Fibroblast of the aortic adventitia (primary cell): ENCODE measurements around the gene FBXO28. TPM values are rescaled to one million over a fixed set of nuclear protein-coding genes. Genes with fewer than 3 reads are reported as not detected.

ENCODE experiments used
- DNase-seq: peaks from one replicate; pipeline ENCODE4 v3.0.0-alpha.2; 2010; ENCODE audit warnings: low read depth
- H3K4me3 ChIP-seq: 2 replicates; pipeline ENCODE4 v1.5.1; 2011; ENCODE audit warnings: low read depth, mild to moderate bottlenecking, control low read depth, low read length, moderate library complexity
- total RNA-seq: library from RNA; depleted of rRNA; stranded (reverse); fragments of >200 nt; gene quantifications from 2 replicates; pipeline ENCODE4 v1.2.3, GENCODE V29; 2012; ENCODE audit warnings: low replicate concordance
- TF ChIP-seq, protein P1 (sequence below): IDR thresholded peaks from 2 replicates; pipeline ENCODE4 v1.5.1; 2011; ENCODE audit warnings: mild to moderate bottlenecking, low read length, control low read depth, inconsistent platforms; ENCODE audit not compliant: insufficient read depth

Gene FBXO28
- total RNA-seq, 1 donor = 37.1 TPM

DNA sequence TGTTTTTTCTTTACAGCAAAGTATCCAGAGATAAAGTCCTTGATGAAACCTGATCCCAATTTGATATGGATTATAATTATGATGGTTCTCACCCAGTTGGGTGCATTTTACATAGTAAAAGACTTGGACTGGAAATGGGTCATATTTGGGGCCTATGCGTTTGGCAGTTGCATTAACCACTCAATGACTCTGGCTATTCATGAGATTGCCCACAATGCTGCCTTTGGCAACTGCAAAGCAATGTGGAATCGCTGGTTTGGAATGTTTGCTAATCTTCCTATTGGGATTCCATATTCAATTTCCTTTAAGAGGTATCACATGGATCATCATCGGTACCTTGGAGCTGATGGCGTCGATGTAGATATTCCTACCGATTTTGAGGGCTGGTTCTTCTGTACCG, 75.7 kb downstream of the FBXO28 start:
- TF ChIP-seq, protein P1, sequence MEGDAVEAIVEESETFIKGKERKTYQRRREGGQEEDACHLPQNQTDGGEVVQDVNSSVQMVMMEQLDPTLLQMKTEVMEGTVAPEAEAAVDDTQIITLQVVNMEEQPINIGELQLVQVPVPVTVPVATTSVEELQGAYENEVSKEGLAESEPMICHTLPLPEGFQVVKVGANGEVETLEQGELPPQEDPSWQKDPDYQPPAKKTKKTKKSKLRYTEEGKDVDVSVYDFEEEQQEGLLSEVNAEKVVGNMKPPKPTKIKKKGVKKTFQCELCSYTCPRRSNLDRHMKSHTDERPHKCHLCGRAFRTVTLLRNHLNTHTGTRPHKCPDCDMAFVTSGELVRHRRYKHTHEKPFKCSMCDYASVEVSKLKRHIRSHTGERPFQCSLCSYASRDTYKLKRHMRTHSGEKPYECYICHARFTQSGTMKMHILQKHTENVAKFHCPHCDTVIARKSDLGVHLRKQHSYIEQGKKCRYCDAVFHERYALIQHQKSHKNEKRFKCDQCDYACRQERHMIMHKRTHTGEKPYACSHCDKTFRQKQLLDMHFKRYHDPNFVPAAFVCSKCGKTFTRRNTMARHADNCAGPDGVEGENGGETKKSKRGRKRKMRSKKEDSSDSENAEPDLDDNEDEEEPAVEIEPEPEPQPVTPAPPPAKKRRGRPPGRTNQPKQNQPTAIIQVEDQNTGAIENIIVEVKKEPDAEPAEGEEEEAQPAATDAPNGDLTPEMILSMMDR = no peak
- DNase-seq = no peak
- H3K4me3 ChIP-seq = no peak overlapping the region

DNA sequence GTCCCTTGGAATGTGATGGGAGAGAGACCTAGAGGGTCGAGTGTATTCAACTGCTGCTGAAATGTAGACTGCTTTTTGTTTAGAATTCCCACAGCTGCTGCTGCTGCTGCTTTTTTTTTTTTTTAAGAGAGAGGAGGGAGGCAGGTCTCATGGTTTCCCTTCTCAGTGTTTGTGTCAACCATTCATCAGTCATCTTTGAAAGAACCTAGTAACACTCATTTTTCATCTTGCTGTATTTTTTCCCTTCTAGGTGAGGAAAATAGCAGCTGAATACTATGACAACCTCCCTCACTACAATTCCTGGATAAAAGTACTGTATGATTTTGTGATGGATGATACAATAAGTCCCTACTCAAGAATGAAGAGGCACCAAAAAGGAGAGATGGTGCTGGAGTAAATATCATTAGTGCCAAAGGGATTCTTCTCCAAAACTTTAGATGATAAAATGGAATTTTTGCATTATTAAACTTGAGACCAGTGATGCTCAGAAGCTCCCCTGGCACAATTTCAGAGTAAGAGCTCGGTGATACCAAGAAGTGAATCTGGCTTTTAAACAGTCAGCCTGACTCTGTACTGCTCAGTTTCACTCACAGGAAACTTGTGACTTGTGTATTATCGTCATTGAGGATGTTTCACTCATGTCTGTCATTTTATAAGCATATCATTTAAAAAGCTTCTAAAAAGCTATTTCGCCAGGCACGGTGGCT, 78.3 kb downstream of the FBXO28 start:
- no peak for DNase-seq
- TF ChIP-seq, protein P1 = no peak

DNA sequence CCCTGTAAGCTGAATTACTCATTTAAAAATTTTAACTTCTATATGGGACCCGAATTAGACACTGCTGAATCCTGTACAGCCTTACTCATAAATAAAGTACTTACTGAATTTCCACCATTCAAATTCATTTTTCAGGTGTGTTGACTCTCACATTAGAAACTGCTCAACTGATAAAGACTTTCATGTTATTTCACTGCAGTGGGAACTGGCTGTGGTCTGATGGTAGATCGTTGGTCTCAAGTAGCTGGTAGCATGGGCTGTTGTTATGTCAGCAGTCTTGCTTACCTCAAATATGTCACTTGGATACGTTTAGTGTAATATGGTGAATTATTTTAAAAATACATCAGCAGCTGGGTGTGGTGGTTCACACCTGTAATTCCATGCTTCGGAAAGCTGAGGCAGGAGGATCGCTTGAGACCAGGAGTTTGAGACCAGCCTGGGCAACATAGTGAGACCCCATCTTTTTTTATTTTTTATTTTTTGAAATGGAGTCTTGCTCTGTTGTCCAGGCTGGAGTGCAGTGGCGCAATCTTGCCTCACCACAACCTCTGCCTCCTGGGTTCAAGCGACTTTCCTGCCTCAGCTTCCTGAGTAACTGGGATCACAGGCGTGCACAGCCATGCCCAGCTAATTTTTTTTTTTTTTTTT, 79.5 kb downstream of the FBXO28 start:
- TF ChIP-seq, protein P1 = no peak
- DNase-seq = no peak

More for the DNA sequence above, 78.3 kb downstream of the FBXO28 start:
- H3K4me3 ChIP-seq = no peak overlapping the region

DNA sequence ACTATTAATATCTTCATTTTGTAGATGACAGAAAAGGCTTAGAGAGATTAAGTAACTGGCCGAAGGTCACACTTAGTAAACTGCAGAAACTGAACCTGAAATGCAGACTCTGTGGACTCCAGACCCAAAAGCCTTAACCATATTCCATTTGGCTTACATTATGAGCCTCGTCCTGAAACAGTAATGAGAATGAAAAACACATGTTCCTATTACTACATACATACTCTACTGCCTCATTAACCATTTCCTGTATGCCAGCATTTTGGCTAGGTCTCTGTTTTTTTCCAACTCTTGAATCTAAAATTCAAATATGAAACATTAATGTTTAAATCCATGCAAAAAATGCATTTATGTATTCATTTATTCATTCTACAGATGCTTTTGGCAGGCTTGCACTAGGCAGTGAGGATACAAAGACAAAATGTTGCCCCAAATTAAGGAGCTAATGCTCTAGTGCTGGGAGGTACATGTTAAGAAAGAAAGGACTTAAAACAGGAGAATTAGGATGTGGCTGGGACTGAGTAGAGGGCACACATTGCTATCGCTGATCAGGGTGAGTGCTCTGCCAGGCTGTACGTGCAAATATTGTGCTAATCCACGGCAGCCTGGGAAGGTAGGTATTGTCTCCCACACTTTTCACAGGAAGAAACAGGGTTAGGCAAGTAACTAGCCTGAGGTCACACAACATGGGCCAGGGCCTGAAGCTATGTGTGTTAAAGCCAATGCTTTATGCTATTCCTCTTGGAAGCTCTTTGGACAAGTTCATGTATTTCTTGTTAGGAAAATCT, 83.1 kb downstream of the FBXO28 start:
- no peak overlapping the region for H3K4me3 ChIP-seq
- TF ChIP-seq, protein P1 = no peak
- peak; percentile 47 for DNase-seq

More for the DNA sequence above, 79.5 kb downstream of the FBXO28 start:
- H3K4me3 ChIP-seq = no peak overlapping the region

DNA sequence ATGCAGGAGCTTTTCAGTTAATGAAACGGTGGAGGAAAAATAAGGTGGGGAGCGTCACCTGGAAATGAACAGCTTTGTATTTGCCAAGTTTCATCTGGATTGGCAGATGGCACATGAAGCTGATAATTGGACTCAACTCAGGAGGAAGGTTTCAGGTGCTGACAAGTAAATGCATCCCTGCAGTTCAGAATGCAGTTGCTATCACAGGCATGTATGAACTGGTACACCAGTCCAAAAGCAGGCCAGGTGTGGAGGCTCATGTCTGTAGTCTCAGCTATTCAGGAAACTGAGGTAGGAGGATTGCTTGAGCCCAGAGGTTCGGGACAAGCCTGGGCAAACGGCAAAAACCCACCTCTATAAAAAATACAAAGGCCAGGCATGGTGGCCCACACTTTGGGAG, 84.7 kb downstream of the FBXO28 start:
- TF ChIP-seq, protein P1 = no peak
- no peak overlapping the region for H3K4me3 ChIP-seq
- no peak for DNase-seq

DNA sequence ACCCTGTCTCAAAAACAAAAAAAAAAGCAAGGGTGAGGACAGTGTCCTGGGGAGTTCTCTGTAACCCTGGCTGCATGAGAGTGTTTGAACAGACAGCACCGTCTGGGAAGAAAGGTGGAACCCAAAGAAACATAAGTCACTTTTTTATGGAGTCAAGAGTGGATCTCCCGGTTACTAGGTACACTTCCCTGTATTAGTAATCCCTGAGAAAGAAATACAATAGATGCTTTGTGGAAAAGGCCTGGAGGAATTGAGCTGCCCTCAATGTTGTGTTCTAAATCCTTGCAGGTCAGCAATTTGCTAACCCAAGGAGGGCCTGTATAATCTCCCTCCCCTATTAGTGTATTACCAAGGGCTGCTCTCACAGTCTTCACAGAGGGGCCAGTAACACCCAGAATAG, 85.8 kb downstream of the FBXO28 start:
- H3K4me3 ChIP-seq = no peak overlapping the region
- no peak for DNase-seq
- TF ChIP-seq, protein P1 = no peak
